ENCODE measurements around the gene RASSF1.
"Not testable (repeated sequence)": the region's sequence is repeated elsewhere in the genome, so short reads cannot be mapped to it uniquely, and the experiment has no call there.

The RASSF1 gene

GRCh38 chr3:50322386-50323091 lies 18.1 kb downstream of the RASSF1 start, which contains the start of gene HYAL2:
HYAL2 (minus strand) TSS chr3:50322745; CDS start chr3:50320489, 2,256 bp downstream.
- DNase-seq, result no peak

GRCh38 chr3:50322115-50322385 lies 18.6 kb downstream of the RASSF1 start:
- DNase-seq, result no peak

GRCh38 chr3:50321336-50322114 lies 19.1 kb downstream of the RASSF1 start:
- DNase-seq, result peak; percentile 84 to 87

- DNase-seq, result peak in 1 of 2 donors; percentile 54
Observed at GRCh38 chr3:50320853-50321335, 19.7 kb downstream of the RASSF1 start.

- DNase-seq, result no peak
Observed at GRCh38 chr3:50319894-50320625, 20.6 kb downstream of the RASSF1 start.

- no peak for DNase-seq
Observed at GRCh38 chr3:50319181-50319893, 21.3 kb downstream of the RASSF1 start.

- DNase-seq, result peak in 1 of 2 donors; percentile 24
Observed at GRCh38 chr3:50318615-50319014, 22.0 kb downstream of the RASSF1 start.

- DNase-seq, result no peak
Observed at GRCh38 chr3:50318163-50318562, 22.5 kb downstream of the RASSF1 start.

GRCh38 chr3:50317300-50317699 lies 23.3 kb downstream of the RASSF1 start:
- no peak for DNase-seq

- peak; percentile 62 to 76 for DNase-seq
Observed at GRCh38 chr3:50316657-50317242, 23.9 kb downstream of the RASSF1 start.

GRCh38 chr3:50314816-50315215 lies 25.8 kb downstream of the RASSF1 start:
- no peak for DNase-seq

GRCh38 chr3:50314342-50314741 lies 26.3 kb downstream of the RASSF1 start:
- no peak for DNase-seq

- not testable (repeated sequence) for DNase-seq
Observed at GRCh38 chr3:50312041-50312440, 28.6 kb downstream of the RASSF1 start.

GRCh38 chr3:50304601-50305000 lies 36.0 kb downstream of the RASSF1 start:
- no peak for DNase-seq

GRCh38 chr3:50303013-50303815 lies 37.4 kb downstream of the RASSF1 start, which contains the start of gene HYAL1:
HYAL1 (minus strand) TSS chr3:50303574; CDS start chr3:50302956, 618 bp downstream.
- no peak for DNase-seq

GRCh38 chr3:50302095-50303012 lies 38.3 kb downstream of the RASSF1 start:
- DNase-seq, result no peak

- DNase-seq, result no peak
Observed at GRCh38 chr3:50300681-50301254, 39.9 kb downstream of the RASSF1 start.

GRCh38 chr3:50299929-50300680 lies 40.5 kb downstream of the RASSF1 start:
- DNase-seq, result peak in 1 of 2 donors; percentile 65

GRCh38 chr3:50299638-50299928 lies 41.1 kb downstream of the RASSF1 start:
- DNase-seq, result no peak

Measured in CD4-positive, alpha-beta T cell treated with Interleukin-4 for 1 hour (primary cell).